NB4 (cell line): ENCODE data around the gene ATXN7L1.

Experiments used
- DNase-seq: peaks from one replicate; pipeline ENCODE4 v3.0.0; 2010; ENCODE audit warnings: low read depth
- H3K4me3 ChIP-seq: one replicate; pipeline ENCODE4 v1.5.1; 2011; ENCODE audit warnings: mild to moderate bottlenecking, low read depth, low read length, moderate library complexity
- CTCF ChIP-seq: IDR thresholded peaks from one replicate; pipeline ENCODE4 v1.5.1; 2012; ENCODE audit warnings: low read depth, low read length
- MYC ChIP-seq: IDR thresholded peaks from 2 replicates; pipeline ENCODE4 v1.6.1; 2011; ENCODE audit warnings: low read depth, low read length
- POLR2A ChIP-seq: IDR thresholded peaks from 2 replicates; pipeline ENCODE4 v1.6.1; 2011; ENCODE audit warnings: mild to moderate bottlenecking; ENCODE audit not compliant: insufficient read length; ENCODE audit errors: extremely low read depth
- TF ChIP-seq, protein P1 (sequence below): IDR thresholded peaks from 2 replicates; pipeline ENCODE4 v1.6.1; 2011; ENCODE audit warnings: low read depth, low read length

Gene ATXN7L1

DNA sequence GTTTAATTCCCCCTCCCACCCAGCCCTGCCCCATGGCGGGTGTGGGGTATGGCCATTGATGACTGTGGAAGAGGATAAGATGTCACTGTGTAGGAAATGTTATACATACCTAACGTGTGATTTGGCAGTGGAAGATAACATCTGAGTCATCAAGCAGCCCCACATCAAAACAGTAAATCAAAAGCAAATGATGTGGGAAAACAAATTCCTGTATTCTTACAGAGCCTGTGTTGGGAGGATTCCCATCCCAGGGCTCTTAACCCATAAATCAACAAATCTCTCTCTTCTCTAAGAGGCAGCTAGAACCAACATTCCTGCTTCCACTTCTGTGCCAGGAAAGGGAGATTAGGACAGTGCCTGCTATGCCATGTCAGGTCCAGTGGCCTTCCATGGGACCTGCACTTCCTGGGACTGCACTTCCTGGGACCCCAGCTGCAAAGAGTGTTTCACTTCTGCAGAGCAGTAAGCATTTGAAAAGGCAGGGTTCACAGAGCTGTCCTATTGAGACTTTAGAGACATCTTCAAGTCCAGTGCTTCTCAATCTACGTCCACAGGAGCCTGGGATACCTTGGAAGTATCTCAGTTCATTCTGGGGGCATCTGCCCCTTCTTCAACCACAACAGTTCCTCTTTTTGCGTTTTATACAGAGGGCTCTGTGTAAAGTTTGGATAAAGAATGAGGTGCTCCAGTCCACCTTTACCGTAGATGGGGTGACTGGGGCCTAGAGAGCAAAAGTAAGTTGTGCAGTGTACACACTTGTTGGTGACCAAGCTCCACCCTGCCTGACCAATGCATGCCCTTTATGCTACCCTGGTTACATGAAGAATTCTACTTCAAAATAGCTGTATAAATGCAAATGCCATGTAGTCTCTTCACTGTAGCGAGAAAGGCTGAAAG, 45.7 kb downstream of the ATXN7L1 start:
- no peak for DNase-seq
- TF ChIP-seq CTCF (no peak), POLR2A (no peak), MYC (no peak)
- TF ChIP-seq, protein P1, sequence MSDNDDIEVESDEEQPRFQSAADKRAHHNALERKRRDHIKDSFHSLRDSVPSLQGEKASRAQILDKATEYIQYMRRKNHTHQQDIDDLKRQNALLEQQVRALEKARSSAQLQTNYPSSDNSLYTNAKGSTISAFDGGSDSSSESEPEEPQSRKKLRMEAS = no peak
- no peak overlapping the region for H3K4me3 ChIP-seq

DNA sequence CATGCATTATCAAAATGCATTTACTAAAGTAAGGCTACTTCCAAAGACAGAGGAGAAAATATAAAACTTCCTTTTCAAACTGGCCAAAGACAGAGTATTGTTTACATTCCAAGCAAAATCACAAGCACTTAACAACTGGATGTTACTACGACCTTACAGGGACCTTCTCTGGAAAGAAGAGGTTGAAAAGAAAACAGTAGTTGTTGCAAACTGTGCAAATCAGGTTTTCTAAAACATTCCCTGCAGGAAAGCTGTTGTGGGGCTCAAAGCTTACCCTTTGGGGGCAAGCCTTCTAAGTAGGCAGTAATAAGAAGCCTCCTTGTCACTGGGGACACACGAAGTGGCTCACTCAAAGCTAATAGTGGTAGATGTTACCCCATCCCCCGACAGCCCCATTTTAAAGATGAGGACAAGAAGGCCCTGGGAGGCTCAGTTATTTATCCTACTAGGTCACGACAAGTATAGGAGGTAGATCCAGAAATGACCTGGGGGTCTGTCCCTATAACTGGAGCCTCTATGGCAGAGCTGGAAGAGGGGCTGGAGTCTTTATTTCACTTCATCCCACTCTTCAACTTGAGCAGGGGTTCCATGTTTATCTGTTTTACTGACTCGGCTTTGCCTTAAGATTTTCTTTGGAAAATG, 46.6 kb downstream of the ATXN7L1 start:
- DNase-seq = no peak
- TF ChIP-seq MYC (no peak), POLR2A (no peak)
- no peak overlapping the region for H3K4me3 ChIP-seq

DNA sequence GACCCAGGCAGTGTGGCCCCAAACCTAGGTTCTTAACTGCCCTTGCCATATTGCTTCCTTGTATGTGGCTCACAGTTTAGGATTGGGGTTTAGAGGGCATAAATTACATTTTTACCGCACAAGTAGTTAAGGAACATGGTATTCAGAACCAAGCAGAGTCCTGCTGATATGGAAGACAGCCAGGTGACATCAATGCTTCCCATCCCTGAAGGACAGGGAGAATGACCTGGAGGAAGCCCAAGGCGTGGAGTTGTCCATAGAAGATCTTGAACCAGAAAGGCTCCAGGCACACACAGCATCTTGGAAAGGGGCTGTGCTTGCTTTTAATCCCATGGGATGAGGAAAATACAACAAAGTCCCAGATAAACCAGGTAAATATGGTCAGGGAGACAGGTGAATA, 48.3 kb downstream of the ATXN7L1 start:
- TF ChIP-seq POLR2A (no peak), CTCF (no peak), MYC (no peak)
- TF ChIP-seq, protein P1 = no peak
- no peak overlapping the region for H3K4me3 ChIP-seq
- no peak for DNase-seq

GRCh38 chr7:105827151-105827875, 49.1 kb downstream of the ATXN7L1 start:
- DNase-seq = no peak
- no peak overlapping the region for H3K4me3 ChIP-seq
- TF ChIP-seq, protein P1 = no peak
- TF ChIP-seq CTCF (no peak), POLR2A (no peak), MYC (no peak)

GRCh38 chr7:105826143-105826542, 50.3 kb downstream of the ATXN7L1 start:
- DNase-seq = no peak
- no peak overlapping the region for H3K4me3 ChIP-seq
- TF ChIP-seq MYC (no peak), POLR2A (no peak), CTCF (no peak)
- TF ChIP-seq, protein P1 = no peak
